Panc1 (cell line): ENCODE data around the gene ANO8. TPM values are rescaled to one million over a fixed set of nuclear protein-coding genes. Genes with fewer than 3 reads are reported as not detected.

ENCODE experiments used
- ATAC-seq: fragments of 200-7000 bp; cut with Tn5 transposase; 2 replicates; pipeline ENCODE4 v1.9.1; 2020; ENCODE audit warnings: mild to moderate bottlenecking, moderate library complexity
- BruUV-seq: library from RNA; stranded (reverse); fragments of 400-500 nt; replicated peaks from 2 replicates; lab custom pipeline; 2021; lab: Mats Ljungman, UMichigan
- CTCF ChIA-PET: fragments of 300-600 bp; sonication (Branson Sonifier 250); formaldehyde crosslinking; loops from one replicate; lab custom pipeline; 2022; ENCODE audit warnings: antibody characterized with exemption; lab: Charles Lee
- POLR2A ChIA-PET: fragments of 300-600 bp; sonication (Branson Sonifier 250); formaldehyde crosslinking; loops from one replicate; lab custom pipeline; 2022; ENCODE audit warnings: antibody characterized with exemption; lab: Charles Lee
- DNase-seq: peaks from one replicate; pipeline ENCODE4 v3.0.0-alpha.2; 2010; ENCODE audit warnings: low read depth, low spot score
- H3K27ac ChIP-seq: 2 replicates; pipeline ENCODE4 v1.5.1; 2011; ENCODE audit warnings: mild to moderate bottlenecking, low read length, inconsistent platforms
- H3K27me3 ChIP-seq: fragments of 200-500 bp; sonication (Bioruptor generic); 2 replicates; pipeline ENCODE4 v1.6.0; 2014; ENCODE audit warnings: low read length, inconsistent platforms; ENCODE audit not compliant: control insufficient read depth, insufficient read depth
- H3K36me3 ChIP-seq: fragments of 200-500 bp; sonication (Bioruptor generic); 2 replicates; pipeline ENCODE4 v1.5.1; 2014; ENCODE audit warnings: inconsistent platforms, mild to moderate bottlenecking, low read length, moderate library complexity; ENCODE audit not compliant: control insufficient read depth, insufficient read depth
- H3K4me1 ChIP-seq: 2 replicates; pipeline ENCODE4 v1.5.1; 2011; ENCODE audit warnings: inconsistent platforms, mild to moderate bottlenecking, low read length, moderate library complexity; ENCODE audit not compliant: control insufficient read depth, insufficient read depth
- H3K4me3 ChIP-seq, 2 experiments: 2 replicates each; pipeline ENCODE4 v1.5.1; 2011 to 2012; ENCODE audit warnings: low read depth in 2 of 2, low read length in 2 of 2, mild to moderate bottlenecking in 2 of 2, inconsistent platforms in 1 of 2, moderate library complexity in 1 of 2
- H3K9me3 ChIP-seq: fragments of 200-500 bp; sonication (Bioruptor generic); 2 replicates; pipeline ENCODE4 v1.5.1; 2014; ENCODE audit warnings: low read depth, mild to moderate bottlenecking, inconsistent platforms, low read length, moderate library complexity; ENCODE audit not compliant: control insufficient read depth, insufficient read depth
- CTCF ChIP-seq: fragments of 450-650 bp; IDR thresholded peaks from 2 replicates; pipeline ENCODE4 v1.5.1; 2017; ENCODE audit warnings: mild to moderate bottlenecking
- POLR2AphosphoS5 ChIP-seq: IDR thresholded peaks from 2 replicates; pipeline ENCODE4 v1.6.1; 2012; ENCODE audit warnings: mild to moderate bottlenecking, low read depth, low read length, moderate library complexity
- REST ChIP-seq, 2 experiments: IDR thresholded peaks; 2 replicates each; pipeline ENCODE4 v1.6.1; 2011 to 2012; ENCODE audit warnings: low read depth in 2 of 2, control low read depth in 1 of 2, low read length in 1 of 2, mild to moderate bottlenecking in 1 of 2, moderate library complexity in 1 of 2; ENCODE audit not compliant: insufficient read depth in 1 of 2
- SIN3A ChIP-seq: IDR thresholded peaks from 2 replicates; pipeline ENCODE4 v1.6.1; 2012; ENCODE audit warnings: low read depth, mild to moderate bottlenecking, low read length, moderate library complexity, borderline replicate concordance; ENCODE audit not compliant: insufficient read depth
- TCF7L2 ChIP-seq: IDR thresholded peaks from 2 replicates; pipeline ENCODE4 v1.6.1; 2011; ENCODE audit warnings: mild to moderate bottlenecking, low read depth, low read length, inconsistent platforms
- in situ Hi-C: cut with HindIII; loops from 2 replicates; pipeline ENCODE4 v1.10.0; 2016; ENCODE audit warnings: low sequenced_read_pairs, low pct_unique_long_range_greater_than_20kb
- intact Hi-C: fragments of 100-400 bp; cut with micrococcal nuclease; formaldehyde crosslinking; loops from one replicate; pipeline ENCODE4 v1.10.0; 2022; ENCODE audit not compliant: unreplicated experiment
- total RNA-seq: library from RNA; stranded (reverse); gene quantifications from one replicate; pipeline ENCODE4 v1.2.1, GENCODE V29; 2021; ENCODE audit not compliant: unreplicated experiment

The ANO8 gene
- total RNA-seq, 1 experiment from 2014 or later, result 13.5 TPM

GRCh38 chr19:17305517-17306284 is 29.0 kb downstream of the ANO8 start, which contains the start of gene MRPL34:
TSS of gene MRPL34 (plus strand) at chr19:17305872. CDS start at chr19:17305893, 21 bp downstream.
- Histone ChIP-seq H3K36me3 (peaks cover 4% of the 10 kb centered on the region; the same call in 1 of the 2 replicates), H3K27me3 (no peaks in the 10 kb centered on the region), H3K27ac (peak within 1 kb of the TSS; percentile 92), H3K4me3 (peak within 1 kb of the TSS; percentile 60 to 77), H3K4me1 (peaks cover 34% of the 10 kb centered on the region), H3K9me3 (no peaks in the 10 kb centered on the region)
- DNase-seq (peak; percentile 96), ATAC-seq (peak; percentile 84)
- TF ChIP-seq POLR2AphosphoS5 (no peak; the same call in 1 of the 2 replicates), CTCF (peak; percentile 85), REST (IDR thresholded peaks at IDR 0.05; ENCODE audit: insufficient read depth in 1 of 2, low read depth in 2 of 2, low read length in 1 of 2) (0 out of 4 replicates have a peak, but pooled peaks of 1 of the 2 experiments have one; percentile 4), TCF7L2 (peak; percentile 68), SIN3A (peak; percentile 68; the same call in 1 of the 2 replicates)
- POLR2A ChIA-PET, result interaction anchor here (0.8 to 1.1 kb wide), 2 partner anchors 13 to 14 kb away, joined by 3 to 4 read pairs; no protein-coding TSS in a partner anchor
- BruUV-seq, result no TSS peak
- in situ Hi-C loops (no loop called here), intact Hi-C loops (loop anchor here (10.0 kb wide), 1 partner anchor 1089 kb away; the partner anchor contains the start of gene LRRC25)
- CTCF ChIA-PET, result interaction anchor here (0.6 to 1.0 kb wide), 4 partner anchors 12 to 644 kb away, joined by 3 to 8 read pairs (median 5); no protein-coding TSS in a partner anchor

GRCh38 chr19:17305216-17305516 is 29.5 kb downstream of the ANO8 start:
- H3K9me3 ChIP-seq, result no peaks in the 10 kb centered on the region
- 0 out of 4 replicates have a peak, but pooled peaks of 1 of the 2 experiments have one; percentile 27 for TF ChIP-seq REST (IDR thresholded peaks at IDR 0.05; ENCODE audit: insufficient read depth in 1 of 2, low read depth in 2 of 2, low read length in 1 of 2)
- TF ChIP-seq POLR2AphosphoS5, result no peak
- CTCF ChIA-PET, result interaction anchor here (0.6 to 1.0 kb wide), 4 partner anchors 12 to 644 kb away, joined by 3 to 8 read pairs (median 5); no protein-coding TSS in a partner anchor
- no peak for ATAC-seq
- BruUV-seq, result no TSS peak
- H3K4me3 ChIP-seq, result peak overlapping the region; percentile 7 to 30; a peak in 3 of 4 replicates
- no peak for DNase-seq
- intact Hi-C loops (loop anchor here (10.0 kb wide), 1 partner anchor 1090 kb away; the partner anchor contains the start of gene LRRC25), in situ Hi-C loops (no loop called here)
- peaks cover 2% of the 10 kb centered on the region; the same call in 1 of the 2 replicates for H3K36me3 ChIP-seq
- POLR2A ChIA-PET, result interaction anchor here (0.8 to 1.1 kb wide), 2 partner anchors 12 to 13 kb away, joined by 3 to 4 read pairs; no protein-coding TSS in a partner anchor
- no peaks in the 10 kb centered on the region for H3K27me3 ChIP-seq
- H3K4me1 ChIP-seq, result peaks cover 29% of the 10 kb centered on the region
- peak overlapping the region; percentile 89 for H3K27ac ChIP-seq
